GM19238 (cell line): ENCODE data around the gene USP10.
A peak's percentile ranks its signal among the peaks of the same experiment; 100 is the strongest.

Source experiments
- DNase-seq: peaks from one replicate; pipeline ENCODE4 v3.0.0; 2011; ENCODE audit warnings: low spot score; ENCODE audit not compliant: insufficient read length

Gene USP10

DNA sequence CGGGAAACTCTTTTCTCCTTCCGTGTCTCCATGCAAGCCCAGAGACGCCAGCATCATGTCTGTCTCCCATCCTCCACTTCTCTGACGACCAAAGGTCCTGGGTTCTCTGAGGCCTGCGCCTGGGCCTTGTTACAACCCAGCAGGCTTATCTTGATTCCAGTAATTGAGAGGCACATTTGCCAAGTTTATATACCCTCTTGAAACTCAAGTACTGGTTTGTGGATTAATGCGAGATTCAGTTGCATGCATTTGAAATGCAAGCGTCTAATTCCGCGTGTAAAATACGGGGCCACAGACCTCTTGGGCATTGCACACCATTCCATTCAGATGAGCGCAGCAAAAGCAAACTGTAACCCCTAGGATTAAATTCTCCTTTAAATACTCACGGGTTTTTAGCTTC, 91.3 kb downstream of the USP10 start:
- DNase-seq = no peak

DNA sequence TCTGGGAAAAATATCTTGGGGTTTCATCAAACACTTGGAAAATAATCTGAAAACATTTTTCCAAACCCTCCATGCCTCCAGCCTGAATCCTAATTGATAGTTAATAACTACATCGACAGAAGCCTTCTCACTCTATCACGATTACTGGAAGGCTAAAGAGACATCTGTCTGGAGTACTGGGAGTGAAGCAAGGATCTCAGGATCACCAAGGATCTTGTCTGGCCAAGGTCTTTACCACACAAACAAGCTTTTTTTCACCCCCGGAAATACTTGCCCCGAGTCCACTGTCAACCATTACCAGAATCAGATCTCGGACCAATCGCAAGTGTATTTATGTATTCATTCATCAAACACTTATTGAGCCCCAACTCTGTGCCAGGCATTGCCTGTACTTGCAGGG, 91.7 kb downstream of the USP10 start:
- no peak for DNase-seq

DNA sequence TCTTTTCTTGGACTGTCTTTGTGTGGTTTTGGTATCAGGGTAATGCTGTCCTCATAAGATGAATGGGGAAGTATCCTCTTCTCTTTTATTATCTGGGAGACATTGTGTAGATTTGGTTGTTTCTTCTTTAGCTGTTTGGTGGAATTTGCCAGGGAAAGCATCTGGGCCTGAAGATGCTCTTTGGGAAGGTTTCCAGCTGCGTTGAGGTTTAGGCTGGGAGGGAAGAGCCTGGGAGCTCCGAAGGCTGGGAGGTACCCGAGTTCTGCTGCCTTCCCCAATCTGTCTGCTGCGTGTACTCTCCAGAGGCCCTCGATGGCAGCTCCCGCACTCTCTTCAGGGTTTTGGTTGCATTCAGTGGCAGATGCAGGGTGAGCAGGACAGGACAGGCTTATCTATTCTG, 94.4 kb downstream of the USP10 start:
- DNase-seq = no peak

DNA sequence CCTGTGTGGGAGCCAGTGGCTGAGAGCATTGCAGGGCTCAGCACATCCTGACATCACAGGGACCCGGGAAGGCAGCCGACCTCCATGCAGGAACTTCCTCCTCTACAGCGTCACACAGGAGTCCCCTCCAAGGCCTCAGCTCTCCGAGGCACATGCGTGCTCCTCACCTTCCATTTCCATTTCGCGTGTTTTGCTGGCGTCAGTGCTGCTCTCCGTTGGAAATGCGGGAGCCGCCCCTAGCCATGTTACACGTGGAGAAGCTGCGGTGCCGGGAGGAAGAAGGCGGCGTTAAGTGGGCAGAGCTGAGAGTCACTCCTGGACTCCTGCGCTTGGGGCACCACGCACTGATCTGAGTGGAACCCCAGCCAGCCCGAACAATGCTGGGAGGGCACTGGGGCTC, 94.8 kb downstream of the USP10 start:
- no peak for DNase-seq

DNA sequence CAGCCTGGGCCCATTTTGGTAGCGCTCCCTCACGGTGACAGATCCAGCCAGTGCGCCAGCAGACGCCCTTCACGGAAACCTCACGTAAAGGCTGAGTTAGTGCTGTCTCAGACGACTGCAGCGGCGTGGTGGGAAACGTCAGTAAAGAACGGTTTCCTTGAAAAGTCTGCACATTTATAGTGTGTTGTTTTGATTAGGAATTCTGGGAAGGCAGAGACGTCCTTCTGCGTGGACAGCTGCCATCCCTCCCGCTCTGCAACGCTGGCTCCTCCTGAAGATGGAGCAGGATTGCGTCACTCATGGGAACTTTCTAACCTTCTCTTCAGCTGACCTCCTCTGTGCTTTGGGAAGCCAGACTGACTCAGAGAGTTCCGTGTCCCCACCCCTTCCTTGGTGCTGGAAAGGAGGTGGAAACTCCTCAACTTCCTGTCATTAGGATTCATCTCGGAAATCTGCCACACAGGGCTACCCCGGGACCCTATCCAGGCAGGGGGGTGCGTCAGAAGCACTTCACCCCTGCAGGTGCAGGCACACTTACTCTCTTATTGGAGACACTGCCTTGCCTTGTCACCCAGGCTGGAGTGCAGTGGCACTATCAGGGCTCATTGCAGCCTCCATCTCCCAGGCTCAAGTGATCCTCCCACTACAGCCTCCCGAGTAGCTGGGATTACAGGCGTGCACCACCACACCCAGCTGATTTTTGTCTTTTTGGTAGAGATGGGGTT, 95.7 kb downstream of the USP10 start:
- no peak for DNase-seq

DNA sequence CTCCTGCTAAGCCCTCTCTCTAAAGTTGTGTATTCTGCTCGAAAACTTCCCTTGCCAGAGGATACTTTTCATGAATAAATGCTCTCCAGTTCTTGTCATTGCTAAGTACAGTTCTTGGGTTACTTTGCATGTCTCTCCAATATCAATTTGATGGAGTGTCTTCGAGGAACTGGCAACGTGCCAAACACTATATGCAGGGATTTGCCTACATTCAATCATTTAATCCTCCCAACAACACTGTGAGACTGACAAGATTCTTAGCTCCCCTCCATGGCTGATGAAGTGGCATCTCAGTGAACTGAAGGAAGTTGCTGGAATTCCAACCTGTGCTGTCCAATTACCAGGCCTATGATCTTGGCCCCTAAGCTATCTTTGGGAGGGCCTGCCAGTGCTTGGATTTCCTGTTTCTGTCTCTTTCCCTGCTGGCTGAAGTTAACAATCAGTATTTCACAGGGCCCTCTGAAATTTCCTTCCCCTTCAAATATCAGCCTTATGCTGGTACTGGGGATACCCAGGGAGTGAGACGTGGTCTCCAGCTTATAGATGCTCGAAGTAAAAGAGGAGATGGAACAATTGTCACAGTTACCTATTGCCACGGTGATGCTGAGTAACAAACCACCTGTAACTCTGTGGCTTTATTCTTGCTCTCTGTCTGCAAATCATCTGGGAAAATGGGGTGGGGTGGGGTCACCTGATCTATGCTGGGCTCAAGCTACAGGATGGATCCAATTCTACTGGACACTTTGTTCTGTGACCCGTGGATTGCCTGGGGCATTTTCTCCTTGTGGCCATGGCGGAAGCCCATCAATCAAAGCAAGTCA, 100.6 kb downstream of the USP10 start:
- no peak for DNase-seq

DNA sequence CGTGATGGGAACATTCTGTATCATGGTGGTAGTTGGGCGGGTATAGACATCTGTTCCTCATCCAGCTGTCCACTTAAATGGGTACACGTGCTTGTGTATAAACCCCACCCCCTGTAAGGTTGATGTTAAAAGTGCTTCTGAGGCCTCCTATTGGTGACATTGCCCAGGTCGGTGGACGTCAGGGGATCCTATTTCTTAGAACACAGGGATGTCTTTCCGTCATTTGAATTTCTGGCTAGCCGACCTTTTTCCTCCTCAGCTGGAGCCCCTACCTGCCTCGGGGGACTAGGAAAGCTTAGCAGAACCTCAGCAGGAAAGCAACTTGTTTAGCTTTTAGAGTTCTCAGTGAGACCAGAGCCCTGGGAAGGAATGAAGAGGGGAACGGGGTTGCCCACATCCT, 103.3 kb downstream of the USP10 start:
- no peak for DNase-seq

DNA sequence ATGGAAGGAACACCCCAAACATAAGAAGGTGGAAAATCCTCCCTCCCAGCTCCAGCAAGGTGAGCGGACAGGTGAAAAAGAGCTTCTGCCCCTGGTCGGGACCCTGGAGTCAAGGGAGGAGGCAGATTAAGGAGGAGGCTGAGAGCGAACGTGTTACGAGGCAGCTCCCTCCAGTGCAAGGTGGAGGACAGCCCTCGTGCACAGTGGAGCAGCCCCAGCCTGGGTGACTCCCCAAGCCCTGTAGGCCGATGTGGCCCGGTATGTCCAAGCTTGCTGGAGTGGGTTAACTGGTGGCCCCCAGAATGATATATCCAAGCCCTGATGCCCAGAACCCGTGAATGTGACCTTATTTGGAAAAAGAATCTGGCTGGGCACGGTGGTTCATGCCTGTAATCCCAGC, 104.5 kb downstream of the USP10 start:
- DNase-seq = no peak

DNA sequence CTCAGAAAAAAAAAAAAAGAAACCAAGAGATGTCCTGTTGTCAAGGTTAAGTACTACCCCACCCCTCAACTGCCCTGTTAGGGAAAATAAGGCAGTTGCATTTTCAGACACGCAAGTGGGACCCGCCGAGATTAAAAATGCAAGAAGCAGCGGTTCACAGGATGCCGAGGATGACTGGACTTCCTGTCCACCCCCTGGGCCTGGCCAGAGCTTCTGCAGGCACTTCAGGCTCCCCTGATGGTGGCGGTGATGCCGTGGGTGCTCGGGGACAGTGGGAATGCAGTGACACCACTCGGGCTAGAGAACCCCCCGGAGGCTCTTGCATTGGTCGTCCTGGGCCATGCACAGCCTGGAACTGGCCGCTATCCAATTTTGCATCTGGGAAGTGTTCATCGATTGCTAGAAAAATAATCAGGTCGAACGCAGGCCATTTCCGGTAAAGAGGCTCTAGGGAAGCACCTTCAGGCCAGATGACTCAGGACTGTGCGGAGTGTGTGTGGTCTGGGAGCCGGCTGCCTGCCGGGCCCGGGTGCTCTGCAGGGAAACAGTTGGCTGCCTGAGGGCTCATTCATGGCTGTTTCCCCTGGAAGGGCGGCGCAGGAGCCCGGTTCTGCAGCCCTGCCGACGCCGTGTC, 106.6 kb downstream of the USP10 start:
- DNase-seq = peak; percentile 35

DNA sequence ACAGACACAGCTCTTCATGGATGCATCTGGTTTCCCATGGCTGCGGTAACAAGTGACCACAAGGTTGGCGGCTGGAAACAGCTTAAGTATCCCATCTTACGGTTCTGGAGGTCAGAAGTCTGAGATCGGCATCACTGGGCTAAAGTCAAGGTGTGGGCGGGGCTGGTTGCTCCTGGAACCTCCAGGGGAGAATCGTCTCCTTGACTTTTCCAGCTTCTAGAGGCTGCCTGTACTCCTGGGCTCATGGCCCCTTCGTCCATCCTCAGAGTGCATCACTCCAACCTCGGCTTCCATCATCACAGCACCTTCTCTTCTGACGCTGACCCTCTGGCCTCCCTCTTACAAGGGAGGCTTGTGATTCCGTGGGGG, 107.1 kb downstream of the USP10 start:
- DNase-seq = no peak

DNA sequence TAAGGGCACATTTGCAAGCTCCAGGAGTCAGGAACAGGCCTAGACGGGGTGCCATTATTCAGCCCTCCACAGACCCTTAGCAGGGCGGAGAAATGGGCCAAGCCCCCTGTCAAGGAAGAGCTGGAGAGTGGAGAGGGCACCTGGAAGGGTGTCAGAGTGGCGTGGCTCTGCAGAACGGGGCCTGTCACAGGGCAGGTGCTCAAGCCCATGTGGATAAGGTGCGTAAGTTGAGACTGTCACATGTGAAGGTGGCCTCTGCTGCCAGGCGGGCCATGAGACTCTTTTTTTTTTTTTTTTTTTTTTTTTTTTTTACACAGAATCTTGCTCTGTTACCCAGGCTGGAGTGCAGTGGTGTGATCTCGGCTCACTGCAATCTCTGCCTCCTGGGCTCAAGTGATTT, 108.0 kb downstream of the USP10 start:
- DNase-seq = no peak

DNA sequence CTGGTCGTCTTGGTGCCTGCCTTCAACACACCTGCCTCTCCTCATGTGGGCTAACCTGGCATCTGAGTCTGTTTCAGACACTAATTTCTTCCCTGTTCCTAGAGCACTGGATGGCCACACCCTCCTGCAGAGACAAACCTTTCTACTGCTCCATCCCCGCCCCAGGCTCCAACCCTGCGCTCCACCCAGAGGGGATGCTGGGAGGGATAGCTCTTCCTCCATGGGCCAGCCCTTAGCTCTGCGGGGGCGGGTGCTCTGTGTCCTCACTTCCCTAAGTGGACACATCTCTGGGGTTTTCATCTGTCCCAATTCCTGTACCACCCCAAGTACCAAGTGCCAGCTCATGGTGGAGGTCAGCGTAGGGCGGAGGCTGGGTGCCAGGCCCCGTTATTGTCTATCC, 109.0 kb downstream of the USP10 start:
- DNase-seq = no peak

DNA sequence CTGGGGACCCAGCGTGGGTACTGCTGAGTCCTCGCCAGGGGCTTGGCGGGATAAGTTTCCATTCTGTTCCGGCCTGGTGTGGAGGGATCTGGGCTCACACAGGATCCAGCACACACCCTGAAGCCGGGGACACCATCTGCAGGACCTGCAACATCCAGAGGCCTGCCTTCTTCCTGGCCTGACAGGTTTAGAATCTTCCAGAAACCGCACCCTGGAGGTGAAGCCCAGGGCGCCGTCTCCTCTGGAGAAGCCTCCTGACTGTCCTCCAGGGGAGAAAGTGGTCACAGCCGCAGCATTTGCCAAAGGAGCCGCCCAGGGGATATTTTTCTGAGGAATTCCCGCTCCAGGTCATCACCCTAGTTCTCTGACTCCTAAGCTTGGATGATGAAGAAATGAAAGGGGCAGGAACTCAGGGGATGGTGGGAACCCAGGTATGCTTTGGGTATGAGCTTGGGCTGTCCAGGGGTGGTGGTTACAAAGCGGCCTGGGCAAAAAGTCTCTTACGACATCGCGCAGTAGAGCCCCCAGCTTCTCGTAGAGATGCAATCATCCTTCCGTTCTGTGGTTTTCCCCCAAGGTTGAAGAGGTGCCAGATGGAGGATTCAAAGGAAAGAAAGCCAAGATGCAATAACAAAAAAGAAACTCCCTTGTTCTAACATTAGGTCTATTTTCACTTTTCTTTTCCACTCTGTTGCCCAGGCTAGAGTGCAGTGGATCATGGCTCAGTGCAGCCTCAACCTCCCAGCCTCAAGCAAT, 110.9 kb downstream of the USP10 start:
- DNase-seq = peak; percentile 39

DNA sequence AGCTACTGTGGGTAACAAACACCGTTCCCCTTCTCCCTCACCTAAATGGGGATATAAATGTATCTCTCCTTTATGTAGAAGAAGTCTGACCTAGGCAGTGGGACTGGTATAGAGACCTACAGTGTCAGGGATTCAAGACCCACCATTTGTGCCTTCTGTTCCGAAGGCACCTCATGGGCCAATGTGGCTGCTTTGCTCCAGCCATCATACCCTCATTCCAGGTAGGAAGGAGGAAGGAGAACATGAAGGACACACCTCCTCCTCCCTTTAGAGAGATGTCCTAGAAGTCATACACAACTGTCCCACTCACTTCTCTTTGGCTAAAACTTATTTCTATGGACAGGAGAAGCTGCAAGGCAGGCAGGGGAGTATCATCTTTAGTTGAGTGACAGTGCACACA, 111.7 kb downstream of the USP10 start:
- no peak for DNase-seq

DNA sequence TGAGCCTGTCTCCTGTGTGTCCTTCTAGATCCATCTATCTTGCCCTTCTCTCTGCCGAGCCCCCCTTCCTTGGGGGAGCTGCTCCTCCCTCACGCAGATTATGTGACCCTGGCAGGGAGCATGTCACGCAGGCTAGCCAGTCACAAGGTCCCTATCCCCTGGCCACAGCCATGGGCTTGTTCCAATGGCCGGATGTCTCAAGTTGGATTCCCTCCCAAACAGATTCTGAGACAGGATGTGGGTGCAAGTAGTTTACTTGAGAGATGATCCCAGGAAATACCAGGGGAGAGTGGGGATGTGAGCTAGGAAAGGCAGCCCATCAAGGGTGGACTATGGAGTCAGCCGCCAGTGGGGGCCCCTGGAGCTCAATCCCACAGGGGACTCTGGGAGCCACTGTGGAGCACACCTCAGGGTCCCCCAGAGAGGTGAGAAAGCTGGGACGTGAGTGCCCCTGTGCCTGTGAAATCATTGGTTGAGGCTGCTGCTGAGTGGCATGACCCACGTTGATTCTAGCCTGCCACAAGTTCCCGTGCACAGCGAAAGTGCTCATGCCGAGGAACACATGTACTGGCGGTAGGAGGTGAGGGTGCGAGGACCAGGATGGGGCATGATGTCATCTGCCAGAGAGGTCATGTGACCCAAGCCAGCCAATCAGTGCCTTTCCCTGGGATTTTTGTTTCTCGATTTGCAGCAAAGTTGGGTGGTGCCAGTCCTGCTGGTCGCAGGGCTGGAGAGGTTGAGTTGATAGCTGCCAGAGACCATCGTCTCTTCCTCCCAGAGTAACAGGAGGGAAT, 113.5 kb downstream of the USP10 start:
- no peak for DNase-seq

DNA sequence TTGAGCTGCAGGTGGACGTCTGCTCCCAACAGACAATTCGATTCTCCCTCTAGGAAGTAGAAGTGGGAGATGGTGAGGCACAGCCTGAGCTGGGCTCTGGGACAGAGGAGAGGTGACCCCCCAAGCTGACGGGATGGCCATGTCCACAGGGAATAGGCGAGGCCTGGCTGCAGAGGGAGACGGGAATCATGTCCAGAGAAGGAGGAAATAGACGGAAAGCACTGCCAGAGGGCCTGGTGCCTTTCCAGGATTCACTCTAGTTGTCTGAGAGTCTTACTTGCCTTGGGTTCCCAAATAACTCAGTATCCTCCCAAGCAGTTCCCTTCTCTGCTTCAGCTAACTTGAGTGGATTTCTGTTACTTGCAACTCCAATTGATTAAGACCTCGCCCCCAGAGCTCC, 115.7 kb downstream of the USP10 start:
- no peak for DNase-seq

DNA sequence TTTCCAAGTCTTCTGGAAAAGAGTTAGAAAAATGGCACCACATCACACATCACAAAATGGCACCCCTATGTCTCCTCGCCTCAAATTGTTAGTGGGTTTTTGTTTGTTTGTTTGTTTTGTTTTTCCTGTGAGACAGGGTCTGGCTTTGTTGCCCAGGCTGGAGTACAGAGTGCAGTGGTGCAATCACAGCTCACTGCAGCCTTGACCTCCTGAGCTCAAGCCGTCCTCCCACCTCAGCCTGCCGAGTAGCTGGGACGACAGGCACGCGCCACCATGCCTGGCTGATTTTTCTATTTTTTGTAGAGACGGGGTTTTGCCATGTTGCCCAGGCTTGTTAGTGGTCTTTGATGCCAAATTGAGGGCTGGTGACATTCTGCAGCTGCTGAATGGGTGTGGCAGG, 116.2 kb downstream of the USP10 start:
- no peak for DNase-seq

DNA sequence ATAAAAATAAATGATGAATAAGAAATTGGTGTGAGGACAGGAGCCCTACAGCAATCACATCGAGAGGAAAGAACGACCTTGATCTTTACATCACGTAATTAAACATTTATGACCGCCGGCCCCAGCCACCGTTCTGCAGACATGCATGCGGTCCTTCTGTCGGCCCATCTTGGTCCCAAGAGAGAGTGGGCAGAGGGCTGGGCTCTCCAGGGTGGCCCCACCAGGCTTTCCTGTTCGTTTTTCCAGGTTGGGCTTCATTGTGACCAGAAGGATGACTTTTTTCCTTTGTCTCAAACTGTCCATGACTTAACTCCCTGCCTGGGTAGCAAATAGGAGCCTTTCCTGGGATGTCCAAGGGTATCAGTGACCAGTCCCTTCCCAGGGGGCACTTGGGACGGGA, 116.7 kb downstream of the USP10 start:
- no peak for DNase-seq

DNA sequence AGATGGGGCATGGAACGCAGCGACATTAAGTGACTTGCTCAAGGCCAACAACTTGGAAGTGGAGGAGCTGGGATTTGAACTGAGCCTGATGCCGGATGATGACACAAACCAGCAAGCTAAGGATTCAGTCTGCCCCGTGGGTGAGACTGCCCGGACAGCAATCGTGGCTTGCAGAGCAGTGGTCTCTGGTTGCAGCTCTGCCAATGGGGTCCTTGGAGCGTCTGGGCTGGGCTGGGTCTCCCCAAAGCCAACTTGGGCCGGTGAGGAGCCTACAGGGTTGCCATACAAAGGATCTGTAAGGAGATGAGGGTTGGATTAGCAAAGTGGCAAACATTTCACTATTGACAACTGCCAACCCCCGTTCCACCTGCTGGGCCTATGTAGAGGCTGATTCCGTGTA, 117.4 kb downstream of the USP10 start:
- no peak for DNase-seq

DNA sequence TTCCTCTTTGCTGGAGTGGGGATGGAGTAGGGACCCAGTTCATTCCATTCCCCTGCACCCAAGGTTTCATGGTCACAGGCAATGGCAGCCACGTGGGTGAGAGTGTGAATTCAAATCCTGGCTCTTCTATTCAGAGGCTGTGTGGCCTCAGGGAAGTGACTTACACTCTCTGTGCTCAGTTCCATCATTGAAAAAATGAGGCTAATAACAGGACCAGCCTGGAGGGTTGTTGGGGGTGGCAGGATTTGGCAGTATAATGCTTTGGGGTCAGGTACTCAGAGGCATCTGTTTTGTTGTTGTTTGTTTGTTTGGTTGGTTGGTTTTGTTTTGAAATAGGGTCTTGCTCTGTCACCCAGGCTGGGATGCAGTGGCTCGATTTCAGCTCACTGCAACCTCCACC, 117.8 kb downstream of the USP10 start:
- DNase-seq = no peak

DNA sequence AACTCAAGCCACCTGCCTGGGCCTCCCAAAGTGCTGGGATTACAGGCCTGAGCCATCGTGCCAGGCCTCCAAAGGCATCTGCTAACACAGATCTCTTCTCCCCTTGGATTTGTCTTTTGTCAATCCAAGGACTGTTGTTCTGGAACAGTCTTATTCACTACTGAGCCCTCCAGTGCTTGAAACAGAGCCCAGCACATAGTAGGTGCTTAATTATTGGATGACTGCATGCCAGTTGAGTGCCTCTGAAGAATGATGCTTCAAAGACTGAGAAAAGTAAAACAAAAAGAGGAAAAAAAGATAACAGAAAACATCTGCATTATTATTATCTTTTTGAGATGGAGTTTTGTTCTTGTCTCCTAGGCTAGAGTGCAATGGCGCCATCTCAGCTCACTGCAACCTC, 118.3 kb downstream of the USP10 start:
- DNase-seq = no peak
